K562 (cell line): Measurements from ENCODE around the gene MBOAT2. TPM values are rescaled to one million over a fixed set of nuclear protein-coding genes. Genes with fewer than 3 reads are reported as not detected.

Source experiments
- ATAC-seq: fragments of 200-7000 bp; cut with Tn5 transposase; 3 replicates; pipeline ENCODE4 v1.9.1; 2020; ENCODE audit warnings: moderate library complexity
- BruUV-seq: library from RNA; stranded (reverse); fragments of 400-500 nt; replicated peaks from 2 replicates; lab custom pipeline; 2021; lab: Mats Ljungman, UMichigan
- CTCF ChIA-PET: fragments of 300-600 bp; formaldehyde crosslinking; extraction: SDS; loops from one replicate; lab custom pipeline; 2021; ENCODE audit warnings: low intra/inter-chr PET ratio; lab: Yijun Ruan, JAX
- POLR2A ChIA-PET: fragments of 300-600, 350-650 bp; sonication (Branson Sonifier 250); formaldehyde crosslinking; extraction: SDS; loops from one replicate; lab custom pipeline; 2021; ENCODE audit warnings: antibody characterized with exemption, inconsistent platforms; lab: Yijun Ruan, JAX
- DNase-seq, 4 experiments: peaks; one replicate each; pipeline versions ENCODE4 v3.0.0 to v3.0.0-alpha.2; 2011 to 2018; ENCODE audit warnings: low spot score in 3 of 4, mixed read lengths in 3 of 4; ENCODE audit errors: extremely low read depth in 1 of 4
- FAIRE-seq: peaks from 2 replicates; lab custom pipeline; 2011; peaks lifted over from hg19 to GRCh38; lab: Jason Lieb, UNC
- H2AFZ ChIP-seq: 2 replicates; pipeline ENCODE4 v1.6.0; 2011; ENCODE audit warnings: low read depth, low read length, control low read depth, inconsistent platforms
- H3K27ac ChIP-seq: fragments of 200-600 bp; 3 replicates; pipeline ENCODE4 v1.8.0; 2011; ENCODE audit warnings: low read depth, mild to moderate bottlenecking, control low read depth, inconsistent platforms, low read length, moderate library complexity, mixed read lengths; ENCODE audit errors: extremely low read depth
- H3K27me3 ChIP-seq, 2 experiments: fragments of 300-600 bp in 1 of 2; 2 replicates in 1 of 2; 3 replicates in 1 of 2; pipeline versions ENCODE4 v1.6.0 to v1.8.0; 2011; ENCODE audit warnings: inconsistent platforms in 2 of 2, low read length in 2 of 2, mild to moderate bottlenecking in 1 of 2, mixed read lengths in 1 of 2, moderate library complexity in 1 of 2; ENCODE audit not compliant: control insufficient read depth in 2 of 2, insufficient read depth in 2 of 2
- H3K36me3 ChIP-seq: fragments of 300-600 bp; 3 replicates; pipeline ENCODE4 v1.8.0; 2011; ENCODE audit warnings: mild to moderate bottlenecking, low read length, inconsistent platforms; ENCODE audit not compliant: control insufficient read depth, insufficient read depth
- H3K4me1 ChIP-seq, 2 experiments: fragments of 200-600 bp in 1 of 2; replicated peaks in 1 of 2; 2 replicates in 1 of 2; 3 replicates in 1 of 2; pipeline versions ENCODE4 v1.5.1 to v1.8.0; 2011; ENCODE audit warnings: inconsistent platforms in 2 of 2, low read length in 2 of 2, mild to moderate bottlenecking in 1 of 2, mixed read lengths in 1 of 2, moderate library complexity in 1 of 2; ENCODE audit not compliant: control insufficient read depth in 2 of 2, insufficient read depth in 2 of 2
- H3K4me2 ChIP-seq: 2 replicates; pipeline ENCODE4 v1.6.1; 2011; ENCODE audit warnings: low read length, control low read depth, inconsistent platforms, mixed read lengths; ENCODE audit not compliant: insufficient read depth
- H3K4me3 ChIP-seq: fragments of 200-600 bp; sonication (generic), shearing (Covaris generic); 2 replicates; pipeline ENCODE4 v1.5.1; 2016; ENCODE audit warnings: control low read depth, inconsistent platforms
- H3K79me2 ChIP-seq: fragments of 200-600 bp; 3 replicates; pipeline ENCODE4 v1.8.0; 2011; ENCODE audit warnings: low read length, inconsistent platforms; ENCODE audit not compliant: control insufficient read depth, insufficient read depth
- H3K9ac ChIP-seq, 2 experiments: 2 replicates each; pipeline versions ENCODE4 v1.6.0 to v1.6.1; 2011; ENCODE audit warnings: low read depth in 2 of 2, low read length in 2 of 2, control low read depth in 1 of 2, inconsistent platforms in 1 of 2, mild to moderate bottlenecking in 1 of 2, mixed read lengths in 1 of 2; ENCODE audit not compliant: insufficient read depth in 1 of 2
- H3K9me1 ChIP-seq: one replicate; pipeline ENCODE4 v1.6.0; 2011; ENCODE audit warnings: inconsistent platforms, mild to moderate bottlenecking, low read length, moderate library complexity; ENCODE audit not compliant: control insufficient read depth, insufficient read depth
- H3K9me3 ChIP-seq: replicated peaks from 2 replicates; pipeline ENCODE4 v1.5.1; 2011; ENCODE audit warnings: low read depth, low read length, inconsistent platforms; ENCODE audit not compliant: control insufficient read depth, insufficient read depth
- H4K20me1 ChIP-seq: replicated peaks from 2 replicates; pipeline ENCODE4 v1.6.1; 2011; ENCODE audit warnings: low read length, inconsistent platforms, mixed read lengths; ENCODE audit not compliant: control insufficient read depth, insufficient read depth
- CBX2 ChIP-seq: fragments of 200-600 bp; sonication (generic); IDR thresholded peaks from one replicate; pipeline ENCODE4 v1.6.1; 2012; ENCODE audit warnings: mild to moderate bottlenecking, low read length, inconsistent platforms; ENCODE audit not compliant: insufficient read depth, poor library complexity, severe bottlenecking
- E2F6 ChIP-seq, 2 experiments: IDR thresholded peaks; 2 replicates each; pipeline ENCODE4 v1.6.1; 2011; ENCODE audit warnings: borderline replicate concordance in 1 of 2, control low read depth in 1 of 2, low read depth in 1 of 2, low read length in 1 of 2, mild to moderate bottlenecking in 1 of 2, mixed read lengths in 1 of 2, moderate library complexity in 1 of 2; ENCODE audit not compliant: insufficient read depth in 1 of 2, insufficient read length in 1 of 2, poor library complexity in 1 of 2, severe bottlenecking in 1 of 2; ENCODE audit errors: extremely low read depth in 1 of 2
- POLR3G ChIP-seq: IDR thresholded peaks from 2 replicates; pipeline ENCODE4 v1.6.1; 2011; ENCODE audit not compliant: insufficient read length, insufficient replicate concordance; ENCODE audit errors: extremely low read depth
- PURB ChIP-seq: sonication (generic); formaldehyde crosslinking; IDR thresholded peaks from 2 replicates; pipeline ENCODE4 v1.9.0; 2021; ENCODE audit warnings: low read depth, mild to moderate bottlenecking, missing genetic modification reagents
- SUPT5H ChIP-seq: fragments of 450-650 bp; IDR thresholded peaks from 2 replicates; pipeline ENCODE4 v1.6.1; 2016
- TAF9B ChIP-seq: fragments of 450-650 bp; IDR thresholded peaks from 2 replicates; pipeline ENCODE4 v1.6.1; 2018; ENCODE audit warnings: mild to moderate bottlenecking; ENCODE audit not compliant: partially characterized antibody
- XRCC4 ChIP-seq: IDR thresholded peaks from one replicate; pipeline ENCODE4 v1.6.1; 2011; ENCODE audit not compliant: insufficient read depth, insufficient read length; ENCODE audit errors: extremely low read depth
- ZNF175 ChIP-seq: fragments of 200-800 bp; sonication (Bioruptor generic); IDR thresholded peaks from 2 replicates; pipeline ENCODE4 v1.6.1; 2016; ENCODE audit warnings: low read depth, mild to moderate bottlenecking, missing genetic modification characterization, missing compliant biosample characterization
- ZNF197 ChIP-seq: fragments of 200-800 bp; sonication (Bioruptor generic); IDR thresholded peaks from 2 replicates; pipeline ENCODE4 v1.6.1; 2016; ENCODE audit warnings: low read depth, missing genetic modification characterization, missing compliant biosample characterization
- ZNF407 ChIP-seq: fragments of 450-650 bp; IDR thresholded peaks from 2 replicates; pipeline ENCODE4 v1.6.1; 2016; ENCODE audit warnings: low read depth
- WGBS: fragments of 100-300 bp; shearing (Covaris generic); methylation state at CpG from one replicate; pipeline ENCODE4 v1.1.6; 2016; ENCODE audit warnings: low coverage, mixed read lengths; ENCODE audit not compliant: insufficient coverage; ENCODE audit errors: missing lambda C conversion rate; 5-methylcytosine and 5-hydroxymethylcytosine counted together
- in situ Hi-C: fragments of 300-500 bp; cut with MboI; formaldehyde crosslinking; loops from 4 replicates; pipeline ENCODE4 v1.15.0; 2018; ENCODE audit warnings: inconsistent platforms, mixed read lengths
- intact Hi-C: fragments of 100-400 bp; cut with micrococcal nuclease; formaldehyde crosslinking; loops from 2 replicates; pipeline ENCODE4 v1.14.2; 2022
- polyA plus RNA-seq, 8 experiments: library from polyadenylated mRNA; depleted of rRNA in 4 of 8; stranded (reverse) in 5 of 8; unstranded in 3 of 8; fragments of >200 nt; fragmentation: Nextera tagmentation in 2 of 8; fragmentation: Illumina TruSeq in 1 of 8; extraction: Ambion mirVana in 2 of 8; extraction: Trizol in 1 of 8; gene quantifications; 2 replicates each; pipeline versions ENCODE4 v1.2.1 to v1.2.3, GENCODE V29; 2011 to 2014; ENCODE audit warnings: inconsistent platforms in 1 of 8, missing spikeins in 1 of 8
- total RNA-seq, 7 experiments: library from RNA; depleted of rRNA in 6 of 7; stranded (reverse); fragments of >200 nt in 6 of 7; fragmentation: Illumina TruSeq in 2 of 7; extraction: Trizol in 2 of 7; gene quantifications; 2 replicates each; pipeline versions ENCODE4 v1.2.1 to v1.2.3, GENCODE V29; 2011 to 2021; ENCODE audit warnings: low replicate concordance in 1 of 7

Gene MBOAT2
- total and polyA plus RNA-seq, 9 of the 15 experiments (the other 6 are each of a cell fraction or from before 2014, with no cell fraction given): 8.4 to 122 (median 27.6) TPM

DNA sequence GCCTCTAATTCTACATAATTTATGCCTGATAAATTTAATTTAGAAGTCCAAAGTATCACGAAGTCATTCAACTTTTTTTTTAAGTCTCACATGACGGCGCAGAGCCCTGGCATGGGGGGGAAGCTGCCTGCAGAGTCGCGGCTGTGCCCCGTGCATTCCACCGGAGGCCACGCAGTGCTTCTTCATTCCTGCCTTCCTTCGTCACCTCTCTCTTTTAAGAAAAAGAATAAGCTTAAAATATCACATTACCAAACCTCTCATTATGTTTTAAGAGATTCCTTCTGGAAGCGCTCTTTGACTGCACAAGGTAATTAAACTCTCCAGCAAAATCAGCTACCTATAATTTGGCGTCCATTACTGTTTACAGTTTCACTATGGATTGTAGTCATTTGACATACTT is 145.8 kb downstream of the MBOAT2 start (continued):
- TF ChIP-seq E2F6 (IDR thresholded peaks at IDR 0.05; ENCODE audit: borderline replicate concordance in 1 of 2, extremely low read depth in 1 of 2, insufficient read depth in 1 of 2, insufficient read length in 1 of 2, low read depth in 1 of 2, low read length in 1 of 2, poor library complexity in 1 of 2, severe bottlenecking in 1 of 2) (no peak), ZNF175 (CRISPR knock-in tag) (no peak), SUPT5H (no peak)
- TF ChIP-seq, all 486 proteins: peak for 0

GRCh38 chr2:8856176-8856575 is 147.3 kb downstream of the MBOAT2 start:
- ChIA-PET POLR2A (interaction anchor here (0.7 kb wide), 1 partner anchor 22 kb away, joined by 3 read pairs; no protein-coding TSS in a partner anchor), CTCF (no interaction called here)
- H3K4me1 ChIP-seq: peaks cover 0 to 26% of the 10 kb centered on the region in 2 experiments; a peak in 3 of 5 replicates
- no peak overlapping the region for H3K4me3 ChIP-seq
- no peak overlapping the region for H3K27ac ChIP-seq
- in situ Hi-C loops (no loop called here), intact Hi-C loops (no loop called here)
- ATAC-seq (no peak), DNase-seq (no peak), FAIRE-seq (no peak)
- no peaks in the 10 kb centered on the region for H4K20me1 ChIP-seq
- no peaks in the 10 kb centered on the region for H3K9me3 ChIP-seq
- no peak overlapping the region for H3K4me2 ChIP-seq
- 73% methylated on average over 2 of the region's 2 CpGs for WGBS
- H3K9me1 ChIP-seq: no peaks in the 10 kb centered on the region
- H3K36me3 ChIP-seq: peaks cover 26% of the 10 kb centered on the region
- no peak overlapping the region for H2AFZ ChIP-seq
- H3K9ac ChIP-seq: no peak overlapping the region
- BruUV-seq: no TSS peak
- H3K79me2 ChIP-seq: no peaks in the 10 kb centered on the region
- H3K27me3 ChIP-seq: no peaks in the 10 kb centered on the region
- no peak for TF ChIP-seq POLR3G
- TF ChIP-seq CBX2: no peak
- no peak for TF ChIP-seq ZNF407
- TF ChIP-seq PURB (CRISPR knock-in tag): no peak
- no peak for TF ChIP-seq XRCC4
- no peak for TF ChIP-seq ZNF197 (CRISPR knock-in tag)
- TF ChIP-seq TAF9B: no peak
